Smooth muscle cell (in vitro differentiated cells): ENCODE data around the gene RND1. TPM values are rescaled to one million over a fixed set of nuclear protein-coding genes. Genes with fewer than 3 reads are reported as not detected.
"Not testable (repeated sequence)": the region's sequence is repeated elsewhere in the genome, so short reads cannot be mapped to it uniquely, and the experiment has no call there.

Source experiments
- DNase-seq: peaks from one replicate; lab custom pipeline; 2025; ENCODE audit not compliant: unreplicated experiment; lab: John Stamatoyannopoulos, UW
- H2AFZ ChIP-seq: fragments of 200-600 bp; sonication (generic); 2 replicates; pipeline ENCODE4 v1.6.0; 2016; ENCODE audit warnings: antibody characterized with exemption, low read depth, mild to moderate bottlenecking
- H3F3A ChIP-seq: fragments of 200-600 bp; sonication (generic); 2 replicates; pipeline ENCODE4 v1.6.0; 2017; ENCODE audit warnings: antibody characterized with exemption, low read depth
- H3K27ac ChIP-seq: fragments of 200-600 bp; sonication (generic); 2 replicates; pipeline ENCODE4 v1.5.1; 2016; ENCODE audit warnings: low read depth, mild to moderate bottlenecking
- H3K27me3 ChIP-seq: fragments of 200-600 bp; sonication (generic); 2 replicates; pipeline ENCODE4 v1.6.1; 2016; ENCODE audit warnings: low read depth, mild to moderate bottlenecking
- H3K36me3 ChIP-seq: fragments of 200-600 bp; sonication (generic); 2 replicates; pipeline ENCODE4 v1.5.1; 2016; ENCODE audit warnings: low read depth
- H3K4me1 ChIP-seq: fragments of 200-600 bp; sonication (generic); 2 replicates; pipeline ENCODE4 v1.5.1; 2016; ENCODE audit warnings: low read depth
- H3K4me2 ChIP-seq: fragments of 200-600 bp; sonication (generic); 2 replicates; pipeline ENCODE4 v1.6.0; 2016; ENCODE audit warnings: mild to moderate bottlenecking
- H3K4me3 ChIP-seq: fragments of 200-600 bp; sonication (generic); 2 replicates; pipeline ENCODE4 v1.5.1; 2016; ENCODE audit warnings: mild to moderate bottlenecking
- H3K79me2 ChIP-seq: fragments of 200-600 bp; sonication (generic); 2 replicates; pipeline ENCODE4 v1.6.0; 2016; ENCODE audit warnings: low read depth, mild to moderate bottlenecking
- H3K9ac ChIP-seq: fragments of 200-600 bp; sonication (generic); 2 replicates; pipeline ENCODE4 v1.6.0; 2016; ENCODE audit warnings: low read depth
- H3K9me3 ChIP-seq: fragments of 200-600 bp; sonication (generic); replicated peaks from 2 replicates; pipeline ENCODE4 v1.5.1; 2016; ENCODE audit warnings: low read depth
- H4K20me1 ChIP-seq: fragments of 200-600 bp; sonication (generic); 2 replicates; pipeline ENCODE4 v1.6.0; 2016; ENCODE audit warnings: low read depth
- CTCF ChIP-seq: fragments of 200-600 bp; sonication (generic); IDR thresholded peaks from 2 replicates; pipeline ENCODE4 v1.5.1; 2017; ENCODE audit warnings: borderline replicate concordance, mild to moderate bottlenecking, antibody characterized with exemption; ENCODE audit not compliant: insufficient read depth, poor library complexity, severe bottlenecking
- WGBS: methylation state at CpG from one replicate; pipeline ENCODE4 v1.1.7; 2016; ENCODE audit warnings: low lambda C conversion rate; 5-methylcytosine and 5-hydroxymethylcytosine counted together
- polyA plus RNA-seq: library from polyadenylated mRNA; unstranded; fragments of >200 nt; fragmentation: Nextera tagmentation; extraction: Ambion mirVana; gene quantifications from 2 replicates; pipeline ENCODE4 v1.2.1, GENCODE V29; 2016
- total RNA-seq: library from RNA; depleted of rRNA; stranded (reverse); fragments of >200 nt; gene quantifications from 2 replicates; pipeline ENCODE4 v1.2.3, GENCODE V29; 2014

RND1 gene
- total and polyA plus RNA-seq, 2 experiments from 2014 or later = 0.13 to 0.50 TPM

GRCh38 chr12:48880647-48881046 lies 15.0 kb upstream of the RND1 start:
- H3K36me3 ChIP-seq = no peaks in the 10 kb centered on the region
- H3K27me3 ChIP-seq = no peaks in the 10 kb centered on the region
- H3K9me3 ChIP-seq = no peaks in the 10 kb centered on the region
- no peak overlapping the region for H3K9ac ChIP-seq
- H4K20me1 ChIP-seq = no peaks in the 10 kb centered on the region
- H3F3A ChIP-seq = no peaks in the 10 kb centered on the region
- DNase-seq = no peak
- no peaks in the 10 kb centered on the region for H3K79me2 ChIP-seq
- H3K4me1 ChIP-seq = peaks cover 33% of the 10 kb centered on the region
- no peak overlapping the region for H2AFZ ChIP-seq
- H3K4me3 ChIP-seq = no peak overlapping the region
- 94% methylated on average over 9 of the region's 9 CpGs for WGBS
- H3K4me2 ChIP-seq = no peak overlapping the region
- H3K27ac ChIP-seq = no peak overlapping the region
- TF ChIP-seq CTCF = no peak

GRCh38 chr12:48878548-48878947 lies 12.9 kb upstream of the RND1 start:
- no peak overlapping the region for H3K9ac ChIP-seq
- no peak overlapping the region for H3K4me3 ChIP-seq
- H3K4me2 ChIP-seq = no peak overlapping the region
- no peaks in the 10 kb centered on the region for H3K27me3 ChIP-seq
- no peaks in the 10 kb centered on the region for H3K36me3 ChIP-seq
- H3K27ac ChIP-seq = no peak overlapping the region
- no peaks in the 10 kb centered on the region for H3K79me2 ChIP-seq
- H4K20me1 ChIP-seq = no peaks in the 10 kb centered on the region
- no peaks in the 10 kb centered on the region for H3K9me3 ChIP-seq
- H3K4me1 ChIP-seq = peaks cover 24% of the 10 kb centered on the region
- H2AFZ ChIP-seq = no peak overlapping the region
- no peaks in the 10 kb centered on the region for H3F3A ChIP-seq
- no peak for DNase-seq
- TF ChIP-seq CTCF = no peak
- 89% methylated on average over 2 of the region's 2 CpGs for WGBS

GRCh38 chr12:48875944-48876515 lies 10.4 kb upstream of the RND1 start:
- Histone ChIP-seq H3K4me3 (no peak overlapping the region), H3K79me2 (no peaks in the 10 kb centered on the region), H3K27ac (no peak overlapping the region), H3K9me3 (no peaks in the 10 kb centered on the region), H3K4me2 (no peak overlapping the region), H3K27me3 (peaks cover 3% of the 10 kb centered on the region), H2AFZ (no peak overlapping the region), H3K9ac (no peak overlapping the region), H3K36me3 (no peaks in the 10 kb centered on the region), H3F3A (no peaks in the 10 kb centered on the region), H4K20me1 (no peaks in the 10 kb centered on the region), H3K4me1 (peaks cover under 1% of the 10 kb centered on the region)
- TF ChIP-seq CTCF = no peak
- WGBS = 68% methylated on average over 4 of the region's 4 CpGs
- DNase-seq = no peak

GRCh38 chr12:48873534-48873933 lies 7.9 kb upstream of the RND1 start:
- not testable (repeated sequence) for H3K79me2 ChIP-seq, DNase-seq, H3K9me3 ChIP-seq, H3K4me1 ChIP-seq, H3K27me3 ChIP-seq, H3K9ac ChIP-seq, H3K4me3 ChIP-seq, H3K36me3 ChIP-seq, H3F3A ChIP-seq, H2AFZ ChIP-seq, H3K27ac ChIP-seq, H3K4me2 ChIP-seq, H4K20me1 ChIP-seq
- whole genome bisulfite sequencing = 88% methylated on average over 8 of the region's 8 CpGs
